ENCODE data around the gene GSE1.

GSE1 gene

DNA sequence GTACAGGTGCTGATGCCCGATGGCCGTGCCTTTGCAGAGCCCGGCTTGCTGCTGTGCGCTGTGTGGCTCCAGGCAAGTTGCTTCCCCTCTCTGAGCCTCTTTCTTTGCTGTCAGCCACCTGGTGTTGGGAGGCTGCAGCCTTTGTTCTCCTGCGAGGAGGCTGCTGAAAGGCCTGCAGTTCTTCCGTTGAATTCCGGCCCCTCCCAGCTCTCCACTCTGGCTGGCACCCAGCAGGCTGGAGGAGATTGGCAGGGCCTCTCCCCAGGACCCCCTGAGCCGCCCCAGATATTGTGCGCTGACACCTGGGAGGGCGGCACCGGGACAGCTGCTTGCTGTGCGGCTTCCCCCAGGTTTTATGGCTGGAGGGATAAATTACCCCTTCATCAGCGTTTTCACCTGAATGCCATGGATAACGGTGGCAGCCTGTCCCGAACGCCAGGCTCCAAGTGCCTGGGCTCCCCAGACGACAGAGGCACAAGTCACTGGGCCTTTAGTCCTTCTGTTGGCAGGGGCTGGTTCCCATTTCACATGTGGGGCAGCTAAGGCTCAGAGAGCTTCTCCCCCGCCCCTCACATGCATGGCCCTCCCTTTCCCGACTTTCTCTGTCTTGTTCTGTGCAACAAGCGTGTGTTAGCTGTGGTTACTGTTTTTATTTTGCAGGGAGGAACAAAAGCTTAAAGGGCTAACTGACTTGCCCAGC is 35.1 kb upstream of the GSE1 start:
- peaks cover 52% of the 10 kb centered on the region for H3K4me1 ChIP-seq (ENCODE audit: control insufficient read depth, insufficient read depth, low read length)
- no peaks in the 10 kb centered on the region for H3K27me3 ChIP-seq (ENCODE audit: control insufficient read depth, insufficient read depth, low read length)
- no peaks in the 10 kb centered on the region for H3K36me3 ChIP-seq (ENCODE audit: control insufficient read depth, insufficient read depth, low read length)
- no peaks in the 10 kb centered on the region for H3K9me3 ChIP-seq (ENCODE audit: control insufficient read depth, insufficient read depth, low read length)
- no peak overlapping the region for H3K4me3 ChIP-seq (ENCODE audit: low read depth, low read length)
- H3K9ac ChIP-seq (ENCODE audit: low read depth, low read length): no peak overlapping the region

DNA sequence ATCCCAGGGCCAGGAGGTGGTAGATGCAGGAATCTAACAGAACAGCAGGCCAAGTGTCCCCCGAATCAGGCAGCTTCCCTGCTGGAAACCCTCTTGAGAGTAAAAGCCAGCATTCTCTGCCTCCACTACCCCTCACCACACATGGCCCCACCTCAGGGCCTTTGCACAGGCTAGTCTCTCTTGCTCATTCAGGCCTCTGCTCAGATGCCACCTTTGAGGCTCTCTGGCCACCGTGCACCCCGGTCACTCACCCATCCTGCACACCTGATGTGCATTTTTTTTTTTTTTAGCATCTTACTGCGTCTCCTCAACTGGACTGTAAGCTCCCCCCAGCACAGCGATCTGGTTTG is 34.5 kb upstream of the GSE1 start:
- Histone ChIP-seq H3K9ac (ENCODE audit: low read depth, low read length) (no peak overlapping the region), H3K4me3 (ENCODE audit: low read depth, low read length) (peak overlapping the region; percentile 27), H3K36me3 (ENCODE audit: control insufficient read depth, insufficient read depth, low read length) (no peaks in the 10 kb centered on the region), H3K4me1 (ENCODE audit: control insufficient read depth, insufficient read depth, low read length) (peaks cover 55% of the 10 kb centered on the region), H3K9me3 (ENCODE audit: control insufficient read depth, insufficient read depth, low read length) (no peaks in the 10 kb centered on the region), H3K27me3 (ENCODE audit: control insufficient read depth, insufficient read depth, low read length) (no peaks in the 10 kb centered on the region)

DNA sequence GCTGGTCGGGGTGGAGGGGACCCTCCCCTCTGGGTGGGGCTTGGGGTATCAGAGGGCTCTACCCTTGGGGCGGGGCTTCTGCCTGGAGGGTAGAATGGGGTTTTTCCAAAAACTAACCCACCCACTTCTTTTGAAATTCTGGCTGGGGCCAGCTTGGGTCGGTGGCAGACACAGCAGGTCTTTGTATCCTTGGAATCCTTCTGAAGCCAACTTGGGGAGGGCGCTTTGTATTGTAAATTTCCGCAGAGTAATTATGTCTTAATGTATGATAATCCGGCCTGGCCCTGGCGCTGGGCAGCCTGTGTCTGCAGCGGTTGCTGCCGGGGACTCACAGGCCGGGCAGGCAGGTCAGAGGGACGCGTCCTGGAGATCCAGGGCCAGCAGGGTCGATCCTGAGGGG is 33.9 kb upstream of the GSE1 start:
- H3K36me3 ChIP-seq (ENCODE audit: control insufficient read depth, insufficient read depth, low read length): no peaks in the 10 kb centered on the region
- H3K9me3 ChIP-seq (ENCODE audit: control insufficient read depth, insufficient read depth, low read length): no peaks in the 10 kb centered on the region
- no peaks in the 10 kb centered on the region for H3K27me3 ChIP-seq (ENCODE audit: control insufficient read depth, insufficient read depth, low read length)
- H3K4me3 ChIP-seq (ENCODE audit: low read depth, low read length): peak overlapping the region; percentile 14
- H3K9ac ChIP-seq (ENCODE audit: low read depth, low read length): no peak overlapping the region
- peaks cover 59% of the 10 kb centered on the region for H3K4me1 ChIP-seq (ENCODE audit: control insufficient read depth, insufficient read depth, low read length)

DNA sequence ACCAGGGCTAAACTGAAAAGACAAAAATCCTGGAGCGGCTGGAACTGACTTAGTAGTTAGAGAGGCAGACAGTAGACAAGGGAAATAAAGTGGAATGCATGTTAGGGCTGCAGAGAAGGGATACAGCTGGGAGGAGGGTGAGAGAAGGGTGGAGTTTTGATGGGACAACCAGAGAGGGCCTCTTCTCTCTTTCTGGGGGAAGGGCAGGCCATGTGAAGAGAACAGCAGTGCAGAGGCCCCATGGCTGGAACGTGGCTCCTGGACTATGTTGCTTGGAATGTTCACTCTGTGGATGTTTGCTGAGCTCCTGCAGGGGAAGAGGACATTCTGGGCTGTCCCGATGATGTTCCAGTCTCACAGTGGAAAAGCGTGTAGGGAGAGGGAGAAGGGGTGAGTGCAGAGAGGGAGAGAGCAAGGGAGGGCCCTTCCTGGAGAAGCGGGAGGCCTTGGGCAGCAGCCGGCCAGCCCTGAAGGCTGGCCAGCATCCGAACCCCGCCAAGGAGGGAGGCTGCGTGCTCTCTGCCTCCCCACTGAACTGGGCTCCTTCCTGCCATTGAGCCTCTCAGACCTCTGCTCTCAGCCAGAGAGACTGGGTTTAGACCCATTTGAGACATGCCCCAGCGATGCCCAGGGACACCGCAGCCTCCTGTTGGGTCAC is 33.1 kb upstream of the GSE1 start:
- H3K36me3 ChIP-seq (ENCODE audit: control insufficient read depth, insufficient read depth, low read length): peaks cover 1% of the 10 kb centered on the region
- H3K27me3 ChIP-seq (ENCODE audit: control insufficient read depth, insufficient read depth, low read length): no peaks in the 10 kb centered on the region
- peaks cover 64% of the 10 kb centered on the region for H3K4me1 ChIP-seq (ENCODE audit: control insufficient read depth, insufficient read depth, low read length)
- H3K9me3 ChIP-seq (ENCODE audit: control insufficient read depth, insufficient read depth, low read length): no peaks in the 10 kb centered on the region
- H3K9ac ChIP-seq (ENCODE audit: low read depth, low read length): no peak overlapping the region
- peak overlapping the region; percentile 14 for H3K4me3 ChIP-seq (ENCODE audit: low read depth, low read length)

DNA sequence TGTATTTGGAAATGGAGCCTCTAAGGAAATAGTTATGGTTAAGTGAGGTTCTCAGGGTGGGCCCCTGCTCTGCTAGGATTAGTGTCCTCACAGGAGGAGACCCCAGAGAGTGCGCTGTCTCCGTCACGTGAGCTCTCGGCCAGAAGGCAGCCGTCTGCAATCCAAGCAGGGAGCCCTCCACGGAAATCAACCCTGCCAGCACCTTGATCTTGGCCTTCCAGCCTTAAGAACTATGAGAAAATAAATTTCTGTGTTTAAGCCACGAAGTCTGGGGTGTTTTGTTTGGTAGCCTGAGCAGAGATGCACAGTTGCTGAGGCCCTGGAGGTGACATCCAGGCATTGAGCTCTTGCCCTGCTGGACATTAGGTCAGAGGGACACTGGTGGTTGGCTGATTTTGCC is 32.4 kb upstream of the GSE1 start:
- H3K4me1 ChIP-seq (ENCODE audit: control insufficient read depth, insufficient read depth, low read length): peaks cover 58% of the 10 kb centered on the region
- H3K9me3 ChIP-seq (ENCODE audit: control insufficient read depth, insufficient read depth, low read length): no peaks in the 10 kb centered on the region
- H3K9ac ChIP-seq (ENCODE audit: low read depth, low read length): no peak overlapping the region

DNA sequence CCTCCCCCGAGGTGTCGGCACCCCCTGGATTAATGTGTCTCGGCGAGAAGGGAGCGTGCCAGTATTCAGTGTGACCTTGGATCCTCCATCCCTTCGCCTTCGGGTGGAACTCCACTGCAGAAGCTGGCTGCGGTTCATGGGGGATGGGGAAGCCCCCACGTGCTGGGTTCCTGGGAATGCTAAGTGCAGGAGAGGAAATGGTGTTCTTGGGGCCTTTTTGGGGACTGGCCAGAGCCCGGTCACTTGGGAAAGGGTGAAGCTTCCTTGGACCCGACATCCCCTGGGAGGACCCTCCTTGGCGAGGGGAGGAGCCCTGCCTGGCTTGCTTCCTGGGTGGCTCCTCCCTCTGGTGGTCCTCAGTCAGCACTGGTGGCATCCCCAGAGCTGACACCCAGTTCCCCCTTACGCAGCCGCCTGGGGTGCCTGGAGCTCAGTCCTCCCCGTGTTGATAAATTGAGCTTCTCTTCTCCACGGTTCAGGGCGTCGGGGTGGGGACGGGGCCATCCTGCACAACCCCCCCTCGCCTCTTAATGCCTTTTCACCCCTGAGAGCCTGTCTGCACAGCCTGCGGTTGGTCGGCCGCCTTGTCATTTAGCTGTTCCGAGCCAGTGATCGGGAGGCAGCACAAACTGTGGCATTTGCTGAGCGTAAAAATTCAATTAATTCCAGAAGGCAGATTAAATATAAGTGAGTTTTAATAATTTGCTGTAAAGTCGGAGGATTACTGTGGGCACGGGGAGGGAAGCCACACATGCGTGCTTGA is 30.7 kb upstream of the GSE1 start:
- H3K36me3 ChIP-seq (ENCODE audit: control insufficient read depth, insufficient read depth, low read length): peaks cover 4% of the 10 kb centered on the region
- no peak overlapping the region for H3K4me3 ChIP-seq (ENCODE audit: low read depth, low read length)
- H3K27me3 ChIP-seq (ENCODE audit: control insufficient read depth, insufficient read depth, low read length): no peaks in the 10 kb centered on the region
- peaks cover 49% of the 10 kb centered on the region for H3K4me1 ChIP-seq (ENCODE audit: control insufficient read depth, insufficient read depth, low read length)
- no peak overlapping the region for H3K9ac ChIP-seq (ENCODE audit: low read depth, low read length)
- H3K9me3 ChIP-seq (ENCODE audit: control insufficient read depth, insufficient read depth, low read length): no peaks in the 10 kb centered on the region

More for the DNA sequence above, 32.4 kb upstream of the GSE1 start:
- no peaks in the 10 kb centered on the region for H3K27me3 ChIP-seq (ENCODE audit: control insufficient read depth, insufficient read depth, low read length)
- H3K36me3 ChIP-seq (ENCODE audit: control insufficient read depth, insufficient read depth, low read length): peaks cover 4% of the 10 kb centered on the region
- no peak overlapping the region for H3K4me3 ChIP-seq (ENCODE audit: low read depth, low read length)

DNA sequence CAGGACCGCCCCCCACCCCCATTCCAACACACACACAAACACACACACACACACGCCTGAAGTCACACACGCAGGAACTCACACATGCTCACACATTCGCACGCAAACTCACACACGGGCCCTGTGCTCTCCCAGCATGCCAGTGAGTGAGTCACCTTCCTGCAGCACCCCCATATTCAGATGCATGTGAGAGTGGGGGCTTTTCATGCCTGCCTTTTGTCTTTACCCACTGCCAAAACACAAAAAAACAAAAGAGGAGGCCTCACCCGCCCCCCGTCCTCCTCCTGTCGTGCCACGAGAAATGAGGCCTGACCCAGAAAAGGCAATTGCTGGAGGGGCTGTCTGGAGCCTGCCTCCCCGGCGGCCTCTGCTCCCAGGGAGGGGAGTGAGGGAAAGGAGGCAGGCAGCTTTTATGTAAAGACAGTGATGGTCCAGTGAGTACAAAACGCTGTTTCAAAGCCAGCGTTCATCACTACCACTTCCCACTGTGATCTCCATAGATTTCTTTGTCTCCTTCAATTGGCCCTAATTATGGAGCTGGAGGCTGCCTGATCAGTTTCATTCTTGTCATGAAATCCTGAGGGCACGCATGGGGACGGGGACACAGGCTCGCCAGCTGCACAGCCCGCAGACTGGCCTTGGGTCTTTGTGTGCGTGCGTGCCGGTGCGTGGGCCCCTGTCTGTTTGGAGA is 29.5 kb upstream of the GSE1 start:
- peaks cover 7% of the 10 kb centered on the region for H3K36me3 ChIP-seq (ENCODE audit: control insufficient read depth, insufficient read depth, low read length)
- H3K27me3 ChIP-seq (ENCODE audit: control insufficient read depth, insufficient read depth, low read length): no peaks in the 10 kb centered on the region
- H3K4me1 ChIP-seq (ENCODE audit: control insufficient read depth, insufficient read depth, low read length): peaks cover 50% of the 10 kb centered on the region
- H3K9me3 ChIP-seq (ENCODE audit: control insufficient read depth, insufficient read depth, low read length): no peaks in the 10 kb centered on the region
- peak overlapping the region; percentile 26 for H3K9ac ChIP-seq (ENCODE audit: low read depth, low read length)
- H3K4me3 ChIP-seq (ENCODE audit: low read depth, low read length): no peak overlapping the region

DNA sequence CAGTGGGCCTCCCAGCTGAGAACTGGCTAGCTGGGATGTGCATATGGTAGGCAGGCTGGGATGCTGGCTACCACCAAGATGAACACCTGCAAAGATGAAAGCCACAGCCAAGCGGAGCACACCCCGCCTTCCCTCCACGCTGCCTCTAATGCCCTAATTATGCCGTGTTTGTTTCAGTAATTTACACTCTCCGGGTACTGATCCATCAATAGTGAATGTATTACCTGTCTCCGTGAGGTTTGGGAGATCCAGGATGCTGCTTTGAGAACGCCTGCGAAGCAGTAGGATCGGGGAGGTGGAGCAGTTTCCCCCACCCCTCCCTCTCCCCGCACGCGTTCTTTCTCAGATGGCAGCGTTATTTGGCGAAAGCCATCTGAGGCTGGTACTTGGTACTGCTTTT is 28.9 kb upstream of the GSE1 start:
- Histone ChIP-seq H3K4me3 (ENCODE audit: low read depth, low read length) (no peak overlapping the region), H3K36me3 (ENCODE audit: control insufficient read depth, insufficient read depth, low read length) (peaks cover 7% of the 10 kb centered on the region), H3K9me3 (ENCODE audit: control insufficient read depth, insufficient read depth, low read length) (no peaks in the 10 kb centered on the region), H3K27me3 (ENCODE audit: control insufficient read depth, insufficient read depth, low read length) (no peaks in the 10 kb centered on the region), H3K9ac (ENCODE audit: low read depth, low read length) (no peak overlapping the region), H3K4me1 (ENCODE audit: control insufficient read depth, insufficient read depth, low read length) (peaks cover 48% of the 10 kb centered on the region)

DNA sequence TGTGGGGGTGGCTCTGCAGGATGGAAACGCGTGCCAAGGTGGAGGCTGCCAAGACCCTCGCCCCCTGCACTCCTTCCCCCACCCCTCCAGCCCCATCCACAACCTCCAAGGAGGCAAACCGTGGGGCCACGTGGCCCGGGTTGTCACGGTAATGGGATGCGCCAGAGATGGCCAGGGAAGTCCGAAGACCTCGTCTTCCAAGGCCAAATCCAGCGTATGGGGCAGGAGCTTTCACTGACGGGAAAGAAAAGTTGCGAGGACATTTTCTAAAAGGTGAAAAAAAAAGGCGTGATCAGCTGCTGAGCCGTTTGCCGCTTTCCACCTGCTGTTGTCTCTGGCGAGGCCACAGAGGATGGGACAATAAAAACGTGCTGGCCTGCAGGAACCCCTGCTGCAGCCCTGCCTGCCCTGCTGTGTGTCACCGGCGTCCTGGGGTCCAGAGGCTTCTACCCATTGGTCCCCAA is 28.3 kb upstream of the GSE1 start:
- Histone ChIP-seq H3K36me3 (ENCODE audit: control insufficient read depth, insufficient read depth, low read length) (peaks cover 7% of the 10 kb centered on the region), H3K4me3 (ENCODE audit: low read depth, low read length) (no peak overlapping the region), H3K27me3 (ENCODE audit: control insufficient read depth, insufficient read depth, low read length) (no peaks in the 10 kb centered on the region), H3K9ac (ENCODE audit: low read depth, low read length) (no peak overlapping the region), H3K4me1 (ENCODE audit: control insufficient read depth, insufficient read depth, low read length) (peaks cover 43% of the 10 kb centered on the region), H3K9me3 (ENCODE audit: control insufficient read depth, insufficient read depth, low read length) (no peaks in the 10 kb centered on the region)

DNA sequence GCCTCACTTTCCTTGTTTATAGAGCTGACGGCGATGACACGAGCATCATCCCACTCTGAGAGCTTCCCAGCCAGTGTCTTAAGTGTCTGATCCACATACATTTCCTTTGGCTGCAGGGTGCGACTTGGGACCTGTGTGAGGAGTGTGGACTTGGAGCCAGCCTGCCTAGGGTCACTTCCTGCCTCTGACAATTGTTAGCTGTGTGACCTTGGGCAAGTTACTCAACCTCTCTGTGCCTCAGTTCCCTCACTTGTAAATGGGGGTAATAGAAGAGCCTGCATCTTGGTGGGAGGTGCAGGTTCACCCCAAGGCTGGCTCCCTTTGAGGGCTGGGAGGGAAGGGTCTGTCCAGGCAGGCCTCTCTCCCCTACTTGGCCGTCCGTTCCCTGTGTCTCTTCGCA is 27.4 kb upstream of the GSE1 start:
- peaks cover 7% of the 10 kb centered on the region for H3K36me3 ChIP-seq (ENCODE audit: control insufficient read depth, insufficient read depth, low read length)
- no peaks in the 10 kb centered on the region for H3K27me3 ChIP-seq (ENCODE audit: control insufficient read depth, insufficient read depth, low read length)
- no peaks in the 10 kb centered on the region for H3K9me3 ChIP-seq (ENCODE audit: control insufficient read depth, insufficient read depth, low read length)
- peaks cover 35% of the 10 kb centered on the region for H3K4me1 ChIP-seq (ENCODE audit: control insufficient read depth, insufficient read depth, low read length)
- no peak overlapping the region for H3K4me3 ChIP-seq (ENCODE audit: low read depth, low read length)
- H3K9ac ChIP-seq (ENCODE audit: low read depth, low read length): no peak overlapping the region

DNA sequence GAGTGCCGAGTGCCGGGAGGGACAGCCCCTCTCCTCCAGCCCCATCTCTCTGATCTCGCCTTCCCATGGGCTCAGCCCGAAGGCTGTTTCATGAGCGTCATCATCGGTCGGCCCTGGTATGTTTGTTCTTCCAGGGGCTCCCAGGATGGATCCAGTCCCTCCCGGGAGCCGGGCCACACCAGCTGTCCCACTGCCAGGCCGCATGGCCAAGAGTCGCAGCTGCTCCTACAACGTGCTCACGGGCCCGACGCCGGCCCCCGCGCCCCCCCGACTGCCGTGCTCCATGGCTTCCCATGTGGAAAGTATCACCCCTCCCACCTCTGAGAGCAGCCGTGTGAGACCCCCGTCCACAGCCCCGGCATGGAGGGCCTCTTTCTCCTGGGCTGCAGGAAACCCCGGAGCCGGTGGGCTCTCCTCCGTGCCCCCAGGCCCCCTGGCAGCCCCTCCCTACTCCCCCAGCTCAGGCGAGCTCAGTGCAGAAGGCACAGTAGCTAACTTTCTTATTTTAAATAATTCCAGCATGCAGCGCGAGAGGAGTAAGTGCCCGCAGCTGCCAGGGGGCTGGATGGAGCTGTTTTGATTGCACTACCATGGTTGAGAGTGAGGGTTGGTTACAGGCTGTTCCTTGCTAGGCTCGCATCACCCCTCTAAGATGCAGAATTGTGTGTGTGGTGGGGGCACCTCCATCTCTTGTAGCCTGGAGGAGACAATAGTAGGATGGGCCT is 26.6 kb upstream of the GSE1 start:
- peaks cover 28% of the 10 kb centered on the region for H3K4me1 ChIP-seq (ENCODE audit: control insufficient read depth, insufficient read depth, low read length)
- H3K27me3 ChIP-seq (ENCODE audit: control insufficient read depth, insufficient read depth, low read length): no peaks in the 10 kb centered on the region
- no peak overlapping the region for H3K4me3 ChIP-seq (ENCODE audit: low read depth, low read length)
- H3K36me3 ChIP-seq (ENCODE audit: control insufficient read depth, insufficient read depth, low read length): peaks cover 7% of the 10 kb centered on the region
- no peak overlapping the region for H3K9ac ChIP-seq (ENCODE audit: low read depth, low read length)
- H3K9me3 ChIP-seq (ENCODE audit: control insufficient read depth, insufficient read depth, low read length): no peaks in the 10 kb centered on the region
